ENCODE results near the gene SH3TC1. TPM values are rescaled to one million over a fixed set of nuclear protein-coding genes. Genes with fewer than 3 reads are reported as not detected.

Gene SH3TC1
- total and polyA plus RNA-seq, 2 of the 8 experiments (the other 6 are each of a cell fraction or from before 2014, with no cell fraction given), result 0.15 TPM; not detected in 1

DNA sequence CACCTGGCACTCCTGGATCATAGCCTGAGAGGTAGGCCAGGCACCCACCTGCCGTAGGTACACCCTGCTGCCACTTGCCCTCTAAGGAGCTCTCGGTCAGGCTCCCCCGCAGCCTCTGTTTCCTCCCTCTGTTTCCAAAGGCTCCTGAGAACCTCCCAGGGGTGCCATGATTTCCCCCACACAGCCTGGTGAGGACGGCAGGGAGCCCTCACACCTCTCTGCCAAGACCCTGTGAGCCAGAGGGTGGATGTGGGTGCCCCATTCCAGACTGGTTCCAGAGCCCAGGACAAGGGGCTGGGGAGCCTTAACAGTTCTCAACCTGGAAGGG, 38.9 kb upstream of the SH3TC1 start:
- FAIRE-seq, result no peak
- TF ChIP-seq SP2 (IDR thresholded peaks at IDR 0.05; ENCODE audit: low read length), result no peak
- no peak for TF ChIP-seq TBP (IDR thresholded peaks at IDR 0.05; ENCODE audit: low read depth, low read length)
- TF ChIP-seq TEAD4 (IDR thresholded peaks at IDR 0.05; ENCODE audit: low read depth, low read length), result no peak
- TF ChIP-seq SUZ12 (IDR thresholded peaks at IDR 0.05; ENCODE audit: low read length), result no peak
- no peak for TF ChIP-seq ASH2L (IDR thresholded peaks at IDR 0.05; ENCODE audit: low read length)
- TF ChIP-seq SAP30 (IDR thresholded peaks at IDR 0.05; ENCODE audit: insufficient read depth, insufficient replicate concordance, low read length), result no peak
- no peak for TF ChIP-seq RAD21 (IDR thresholded peaks at IDR 0.05 in 1 of 2, conservative IDR thresholded peaks at IDR 0.05 in 1 of 2; ENCODE audit: low read depth in 2 of 2, low read length in 2 of 2)
- TF ChIP-seq SIX5 (IDR thresholded peaks at IDR 0.05; ENCODE audit: low read depth, low read length), result no peak
- no peak for TF ChIP-seq POLR2A (IDR thresholded peaks at IDR 0.05; ENCODE audit: control extremely low read depth in 1 of 2, low read depth in 2 of 2, low read length in 2 of 2)
- no peak for TF ChIP-seq POLR2AphosphoS5 (IDR thresholded peaks at IDR 0.05; ENCODE audit: low read depth, low read length)
- TF ChIP-seq PHF8 (conservative IDR thresholded peaks at IDR 0.05; ENCODE audit: low read depth, low read length), result no peak
- TF ChIP-seq RNF2 (IDR thresholded peaks at IDR 0.05; ENCODE audit: borderline replicate concordance, low read depth, low read length, missing control alignments, poor library complexity, severe bottlenecking), result no peak
- TF ChIP-seq HDAC6 (IDR thresholded peaks at IDR 0.05; ENCODE audit: low read depth, low read length), result no peak
- no peak for TF ChIP-seq BCL11A (IDR thresholded peaks at IDR 0.05; ENCODE audit: low read depth in 2 of 2, low read length in 2 of 2)
- TF ChIP-seq SRF (IDR thresholded peaks at IDR 0.05; ENCODE audit: low read depth, low read length), result no peak

More for the DNA sequence above, 38.9 kb upstream of the SH3TC1 start:
- Histone ChIP-seq H2BK12ac (ENCODE audit: low read depth, low read length) (no peak overlapping the region), H3K79me1 (ENCODE audit: low read depth, low read length) (no peaks in the 10 kb centered on the region), H4K20me1 (replicated peaks in 1 of 2; ENCODE audit: control insufficient read depth in 1 of 2, insufficient read depth in 2 of 2, low read length in 2 of 2) (peaks cover 3 to 6% of the 10 kb centered on the region in 2 experiments), H3K4me2 (ENCODE audit: insufficient read depth in 1 of 2, low read depth in 2 of 2, low read length in 2 of 2) (no peak overlapping the region; a peak in 1 of 4 replicates), H4K5ac (ENCODE audit: insufficient read length, low read depth, low read length) (no peak overlapping the region), H3K4ac (replicated peaks; ENCODE audit: insufficient read length, low read depth, low read length) (no peak overlapping the region), H3K4me3 (ENCODE audit: extremely low read depth in 1 of 4, insufficient read depth in 2 of 4, low read depth in 3 of 4, low read length in 4 of 4) (no peak overlapping the region), H4K8ac (ENCODE audit: extremely low read depth, insufficient read depth, low read length) (no peak overlapping the region), H3K18ac (ENCODE audit: extremely low read depth, low read length) (no peak overlapping the region), H3K27ac (ENCODE audit: low read depth, low read length) (no peak overlapping the region), H3K9ac (replicated peaks in 1 of 4; ENCODE audit: extremely low read depth in 1 of 4, low read depth in 3 of 4, low read length in 3 of 4) (no peak overlapping the region), H2BK120ac (replicated peaks; ENCODE audit: low read depth, low read length) (no peak overlapping the region), H2AFZ (ENCODE audit: low read length) (no peak overlapping the region), H3K23ac (ENCODE audit: insufficient read length) (no peak overlapping the region), H2AK5ac (ENCODE audit: low read depth, low read length) (no peak overlapping the region), H4K91ac (replicated peaks; ENCODE audit: insufficient read length, low read length) (no peak overlapping the region), H3K56ac (replicated peaks; ENCODE audit: insufficient read length, low read depth, low read length) (no peak overlapping the region), H3K79me2 (ENCODE audit: control insufficient read depth in 1 of 2, insufficient read depth in 2 of 2, low read length in 2 of 2) (no peaks in the 10 kb centered on the region), H3K14ac (ENCODE audit: insufficient read length) (no peak overlapping the region), H3K9me3 (ENCODE audit: insufficient read depth in 2 of 2, low read depth in 1 of 2, low read length in 1 of 2) (no peaks in the 10 kb centered on the region), H3K36me3 (ENCODE audit: control insufficient read depth in 2 of 4, insufficient read depth in 4 of 4, low read length in 3 of 4) (no peaks in the 10 kb centered on the region), H2BK15ac (ENCODE audit: low read length) (no peak overlapping the region), H3K4me1 (replicated peaks in 1 of 4; ENCODE audit: control insufficient read depth in 3 of 4, insufficient read depth in 4 of 4, low read length in 3 of 4) (peaks cover 0 to 5% (median 2%) of the 10 kb centered on the region in 4 experiments; a peak in 4 of 7 replicates), H2BK20ac (ENCODE audit: low read length) (no peak overlapping the region), H3K27me3 (replicated peaks in 1 of 4; ENCODE audit: control insufficient read depth in 3 of 4, extremely low read depth in 1 of 4, insufficient read depth in 3 of 4, low read length in 3 of 4) (peaks cover 6 to 43% (median 30%) of the 10 kb centered on the region in 4 experiments), H3K23me2 (ENCODE audit: low read depth, low read length) (peaks cover 13% of the 10 kb centered on the region; the same call in 1 of the 2 replicates), H2BK5ac (ENCODE audit: low read depth, low read length) (no peak overlapping the region)
- POLR2A ChIA-PET (ENCODE audit: partially characterized antibody), result no interaction called here
- 89% methylated on average over 4 of the region's 4 CpGs; no CpG with 5 or more reads in 1 of the 2 experiments for WGBS, 2 experiments (ENCODE audit: extremely low coverage in 1 of 2, insufficient coverage in 1 of 2, insufficient read length in 1 of 2, insufficient replicate concordance in 2 of 2, low coverage in 1 of 2, low lambda C conversion rate in 2 of 2, missing lambda C conversion rate in 1 of 2)
- no peak for DNase-seq (ENCODE audit: low read depth in 1 of 2, low spot score in 2 of 2)
- CTCF ChIA-PET (ENCODE audit: partially characterized antibody), result interaction anchor here (0.9 to 1.9 kb wide), 4 partner anchors 9 to 22 kb away, joined by 3 to 14 read pairs (median 4); no protein-coding TSS in a partner anchor
